Liver (tissue), 9 donors: ENCODE results near the gene FGF3. TPM values are rescaled to one million over a fixed set of nuclear protein-coding genes. Genes with fewer than 3 reads are reported as not detected.

ENCODE experiments used
- DNase-seq: peaks from one replicate; pipeline ENCODE4 v3.0.0-alpha.2; 2017; ENCODE audit warnings: low spot score
- H3K27ac ChIP-seq, 2 donors: one replicate each; pipeline ENCODE4 v1.7.0; 2013; ENCODE audit warnings: inconsistent platforms in 2 of 2, low read length in 2 of 2, control low read depth in 1 of 2, low read depth in 1 of 2, mild to moderate bottlenecking in 1 of 2
- H3K27me3 ChIP-seq, 4 donors: one replicate each; pipeline versions ENCODE4 v1.6.1 to v1.7.0; 2013; ENCODE audit warnings: low read length in 3 of 4, inconsistent platforms in 1 of 4, mild to moderate bottlenecking in 1 of 4, moderate library complexity in 1 of 4; ENCODE audit not compliant: control insufficient read depth in 4 of 4, insufficient read depth in 4 of 4
- H3K36me3 ChIP-seq, 4 donors: one replicate each; pipeline versions ENCODE4 v1.6.1 to v1.7.0; 2013; ENCODE audit warnings: low read length in 3 of 4, mild to moderate bottlenecking in 3 of 4, low read depth in 1 of 4, moderate library complexity in 1 of 4; ENCODE audit not compliant: control insufficient read depth in 4 of 4, insufficient read depth in 3 of 4
- H3K4me1 ChIP-seq, 4 donors: one replicate each; pipeline versions ENCODE4 v1.6.1 to v1.7.0; 2013; ENCODE audit warnings: low read length in 3 of 4, mild to moderate bottlenecking in 3 of 4, moderate library complexity in 1 of 4; ENCODE audit not compliant: control insufficient read depth in 4 of 4, insufficient read depth in 4 of 4
- H3K4me3 ChIP-seq, 3 donors: one replicate each; pipeline versions ENCODE4 v1.6.1 to v1.7.0; 2013; ENCODE audit warnings: low read length in 3 of 3, control low read depth in 1 of 3, low read depth in 1 of 3, mild to moderate bottlenecking in 1 of 3
- H3K9ac ChIP-seq, 2 donors: one replicate each; pipeline ENCODE4 v1.7.0; 2013; ENCODE audit warnings: low read length in 2 of 2, mild to moderate bottlenecking in 2 of 2, moderate library complexity in 2 of 2, control low read depth in 1 of 2, low read depth in 1 of 2
- H3K9me3 ChIP-seq, 4 donors: one replicate each; pipeline versions ENCODE4 v1.6.1 to v1.7.0; 2013; ENCODE audit warnings: low read length in 3 of 4; ENCODE audit not compliant: control insufficient read depth in 4 of 4
- HNF4A ChIP-seq, 2 donors: conservative IDR thresholded peaks; 2 replicates each; pipeline ENCODE4 v1.6.1; 2016; ENCODE audit warnings: antibody characterized with exemption in 2 of 2, mild to moderate bottlenecking in 2 of 2
- JUND ChIP-seq, 2 donors: IDR thresholded peaks; 2 replicates each; pipeline ENCODE4 v1.6.1; 2016; ENCODE audit warnings: antibody characterized with exemption in 2 of 2
- NR2F2 ChIP-seq: IDR thresholded peaks from 2 replicates; pipeline ENCODE4 v1.6.1; 2016; ENCODE audit warnings: antibody characterized with exemption
- RAD21 ChIP-seq, 2 donors: IDR thresholded peaks; 2 replicates each; pipeline ENCODE4 v1.6.1; 2016; ENCODE audit warnings: antibody characterized with exemption in 2 of 2, mild to moderate bottlenecking in 2 of 2
- WGBS: extraction: QIAGEN DNeasy Blood & Tissue Kit; methylation state at CpG from one replicate; pipeline ENCODE4 v1.1.7; 2013; 5-methylcytosine and 5-hydroxymethylcytosine counted together
- polyA plus RNA-seq, 2 donors: library from polyadenylated mRNA; stranded (reverse) in 1 of 2; unstranded in 1 of 2; fragments of 200-250 nt in 1 of 2; fragments of >200 nt in 1 of 2; fragmentation: Nextera tagmentation in 1 of 2; extraction: Ambion mirVana in 1 of 2; gene quantifications; one replicate each; pipeline versions ENCODE4 v1.2.1 to v1.2.3, GENCODE V29; 2013 to 2015
- total RNA-seq, 2 donors: library from RNA; depleted of rRNA; stranded (reverse); fragments of >200 nt; gene quantifications; one replicate each; pipeline ENCODE4 v1.2.3, GENCODE V29; 2014
- TF ChIP-seq, protein P1 (sequence below): fragments of 150-350 bp; IDR thresholded peaks from 2 replicates; pipeline ENCODE4 v1.5.1; 2017; ENCODE audit warnings: improper control_type of control experiment, low read depth, low read length; ENCODE audit not compliant: missing input control
- TF ChIP-seq, protein P2 (sequence below): IDR thresholded peaks from 2 replicates; pipeline ENCODE4 v1.6.1; 2016; ENCODE audit warnings: antibody characterized with exemption, mild to moderate bottlenecking
- TF ChIP-seq, protein P3 (sequence below): IDR thresholded peaks from 2 replicates; pipeline ENCODE4 v1.6.1; 2016; ENCODE audit warnings: antibody characterized with exemption
- TF ChIP-seq, protein P4 (sequence below): IDR thresholded peaks from 2 replicates; pipeline ENCODE4 v1.6.1; 2016; ENCODE audit warnings: antibody characterized with exemption
- donor health status: healthy.
- donor health status: healthy.
- donor health status: healthy.
- donor health status: healthy.
- donor health status: healthy.

Gene FGF3
- total and polyA plus RNA-seq, 4 donors: not detected

GRCh38 chr11:69837791-69838190 lies 18.6 kb upstream of the FGF3 start:
- no peak overlapping the region for H3K4me3 ChIP-seq
- WGBS: 93% methylated on average over 5 of the region's 5 CpGs
- no peaks in the 10 kb centered on the region for H3K9me3 ChIP-seq
- H3K36me3 ChIP-seq: no peaks in the 10 kb centered on the region
- no peak overlapping the region for H3K9ac ChIP-seq
- TF ChIP-seq RAD21 (IDR thresholded peaks at IDR 0.05): no peak
- TF ChIP-seq, protein P1, sequence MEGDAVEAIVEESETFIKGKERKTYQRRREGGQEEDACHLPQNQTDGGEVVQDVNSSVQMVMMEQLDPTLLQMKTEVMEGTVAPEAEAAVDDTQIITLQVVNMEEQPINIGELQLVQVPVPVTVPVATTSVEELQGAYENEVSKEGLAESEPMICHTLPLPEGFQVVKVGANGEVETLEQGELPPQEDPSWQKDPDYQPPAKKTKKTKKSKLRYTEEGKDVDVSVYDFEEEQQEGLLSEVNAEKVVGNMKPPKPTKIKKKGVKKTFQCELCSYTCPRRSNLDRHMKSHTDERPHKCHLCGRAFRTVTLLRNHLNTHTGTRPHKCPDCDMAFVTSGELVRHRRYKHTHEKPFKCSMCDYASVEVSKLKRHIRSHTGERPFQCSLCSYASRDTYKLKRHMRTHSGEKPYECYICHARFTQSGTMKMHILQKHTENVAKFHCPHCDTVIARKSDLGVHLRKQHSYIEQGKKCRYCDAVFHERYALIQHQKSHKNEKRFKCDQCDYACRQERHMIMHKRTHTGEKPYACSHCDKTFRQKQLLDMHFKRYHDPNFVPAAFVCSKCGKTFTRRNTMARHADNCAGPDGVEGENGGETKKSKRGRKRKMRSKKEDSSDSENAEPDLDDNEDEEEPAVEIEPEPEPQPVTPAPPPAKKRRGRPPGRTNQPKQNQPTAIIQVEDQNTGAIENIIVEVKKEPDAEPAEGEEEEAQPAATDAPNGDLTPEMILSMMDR: no peak
- no peak for TF ChIP-seq JUND (IDR thresholded peaks at IDR 0.05)
- H3K27ac ChIP-seq: no peak overlapping the region
- H3K27me3 ChIP-seq: peaks cover 0 to 4% (median 0%) of the 10 kb centered on the region in 4 donors
- no peaks in the 10 kb centered on the region for H3K4me1 ChIP-seq
- DNase-seq: no peak

- 90% methylated on average over 17 of the region's 17 CpGs for WGBS
- Histone ChIP-seq H3K36me3 (no peaks in the 10 kb centered on the region), H3K4me1 (no peaks in the 10 kb centered on the region), H3K9ac (no peak overlapping the region), H3K9me3 (no peaks in the 10 kb centered on the region), H3K4me3 (no peak overlapping the region), H3K27me3 (peaks cover 0 to 4% (median 0%) of the 10 kb centered on the region in 4 donors), H3K27ac (no peak overlapping the region)
- no peak for DNase-seq
- TF ChIP-seq HNF4A (conservative IDR thresholded peaks at IDR 0.05) (no peak), NR2F2 (no peak)
- TF ChIP-seq, protein P2, sequence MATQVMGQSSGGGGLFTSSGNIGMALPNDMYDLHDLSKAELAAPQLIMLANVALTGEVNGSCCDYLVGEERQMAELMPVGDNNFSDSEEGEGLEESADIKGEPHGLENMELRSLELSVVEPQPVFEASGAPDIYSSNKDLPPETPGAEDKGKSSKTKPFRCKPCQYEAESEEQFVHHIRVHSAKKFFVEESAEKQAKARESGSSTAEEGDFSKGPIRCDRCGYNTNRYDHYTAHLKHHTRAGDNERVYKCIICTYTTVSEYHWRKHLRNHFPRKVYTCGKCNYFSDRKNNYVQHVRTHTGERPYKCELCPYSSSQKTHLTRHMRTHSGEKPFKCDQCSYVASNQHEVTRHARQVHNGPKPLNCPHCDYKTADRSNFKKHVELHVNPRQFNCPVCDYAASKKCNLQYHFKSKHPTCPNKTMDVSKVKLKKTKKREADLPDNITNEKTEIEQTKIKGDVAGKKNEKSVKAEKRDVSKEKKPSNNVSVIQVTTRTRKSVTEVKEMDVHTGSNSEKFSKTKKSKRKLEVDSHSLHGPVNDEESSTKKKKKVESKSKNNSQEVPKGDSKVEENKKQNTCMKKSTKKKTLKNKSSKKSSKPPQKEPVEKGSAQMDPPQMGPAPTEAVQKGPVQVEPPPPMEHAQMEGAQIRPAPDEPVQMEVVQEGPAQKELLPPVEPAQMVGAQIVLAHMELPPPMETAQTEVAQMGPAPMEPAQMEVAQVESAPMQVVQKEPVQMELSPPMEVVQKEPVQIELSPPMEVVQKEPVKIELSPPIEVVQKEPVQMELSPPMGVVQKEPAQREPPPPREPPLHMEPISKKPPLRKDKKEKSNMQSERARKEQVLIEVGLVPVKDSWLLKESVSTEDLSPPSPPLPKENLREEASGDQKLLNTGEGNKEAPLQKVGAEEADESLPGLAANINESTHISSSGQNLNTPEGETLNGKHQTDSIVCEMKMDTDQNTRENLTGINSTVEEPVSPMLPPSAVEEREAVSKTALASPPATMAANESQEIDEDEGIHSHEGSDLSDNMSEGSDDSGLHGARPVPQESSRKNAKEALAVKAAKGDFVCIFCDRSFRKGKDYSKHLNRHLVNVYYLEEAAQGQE: no peak
- TF ChIP-seq, protein P3, sequence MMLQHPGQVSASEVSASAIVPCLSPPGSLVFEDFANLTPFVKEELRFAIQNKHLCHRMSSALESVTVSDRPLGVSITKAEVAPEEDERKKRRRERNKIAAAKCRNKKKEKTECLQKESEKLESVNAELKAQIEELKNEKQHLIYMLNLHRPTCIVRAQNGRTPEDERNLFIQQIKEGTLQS: no peak
- TF ChIP-seq, protein P4, sequence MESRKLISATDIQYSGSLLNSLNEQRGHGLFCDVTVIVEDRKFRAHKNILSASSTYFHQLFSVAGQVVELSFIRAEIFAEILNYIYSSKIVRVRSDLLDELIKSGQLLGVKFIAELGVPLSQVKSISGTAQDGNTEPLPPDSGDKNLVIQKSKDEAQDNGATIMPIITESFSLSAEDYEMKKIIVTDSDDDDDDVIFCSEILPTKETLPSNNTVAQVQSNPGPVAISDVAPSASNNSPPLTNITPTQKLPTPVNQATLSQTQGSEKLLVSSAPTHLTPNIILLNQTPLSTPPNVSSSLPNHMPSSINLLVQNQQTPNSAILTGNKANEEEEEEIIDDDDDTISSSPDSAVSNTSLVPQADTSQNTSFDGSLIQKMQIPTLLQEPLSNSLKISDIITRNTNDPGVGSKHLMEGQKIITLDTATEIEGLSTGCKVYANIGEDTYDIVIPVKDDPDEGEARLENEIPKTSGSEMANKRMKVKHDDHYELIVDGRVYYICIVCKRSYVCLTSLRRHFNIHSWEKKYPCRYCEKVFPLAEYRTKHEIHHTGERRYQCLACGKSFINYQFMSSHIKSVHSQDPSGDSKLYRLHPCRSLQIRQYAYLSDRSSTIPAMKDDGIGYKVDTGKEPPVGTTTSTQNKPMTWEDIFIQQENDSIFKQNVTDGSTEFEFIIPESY: no peak
Measured at GRCh38 chr11:69836401-69836800, 17.2 kb upstream of the FGF3 start.
